Measurements from ENCODE around the gene HADH.

GRCh38 chr4:107977966-107978705 is 11.6 kb upstream of the HADH start:
- TF ChIP-seq CTCF (IDR thresholded peaks at IDR 0.05; ENCODE audit: low read length) (no peak), EZH2 (IDR thresholded peaks at IDR 0.05; ENCODE audit: borderline replicate concordance, low read length) (no peak)
